Cardiac septum (tissue), 1 donor: ENCODE results near the gene EPHA7. TPM values are rescaled to one million over a fixed set of nuclear protein-coding genes. Genes with fewer than 3 reads are reported as not detected.

Experiments
- DNase-seq: peaks from one replicate; pipeline ENCODE4 v3.0.0-alpha.2; 2020; ENCODE audit warnings: low spot score
- intact Hi-C: fragments of 100-400 bp; cut with DNase I; formaldehyde crosslinking; loops from one replicate; pipeline ENCODE4 v1.14.0; 2022
- total RNA-seq: library from RNA; stranded (reverse); fragmentation: NEBNext Ultra II Directional; extraction: Animal tissue kit (Norgen Biotek cat#: 25700); gene quantifications from one replicate; pipeline ENCODE4 v1.2.1, GENCODE V29; 2021
- donor health status: DM: no; HTN: no; CAD: no.

The EPHA7 gene
- total RNA-seq, 1 donor from 2014 or later, result 6.2 TPM

DNA sequence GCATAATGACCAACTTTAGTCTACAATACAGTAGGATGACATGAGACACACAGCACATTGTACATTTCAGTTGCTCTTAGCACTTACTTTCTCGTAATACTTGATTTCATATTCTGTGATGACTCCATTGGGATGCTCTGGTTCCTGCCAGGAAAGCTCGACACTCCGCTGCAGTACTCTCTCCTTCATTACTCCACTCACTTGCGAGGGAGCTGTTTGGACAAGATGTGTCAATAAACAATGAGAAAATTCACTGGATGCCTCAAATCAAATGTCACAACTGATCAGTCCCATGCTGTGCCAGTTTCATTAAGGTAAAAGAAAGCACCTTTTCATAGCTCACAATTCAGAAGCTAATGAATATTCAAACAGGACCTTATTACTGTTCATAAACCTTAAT is 147.1 kb downstream of the EPHA7 start:
- no peak for DNase-seq
- intact Hi-C loops, result no loop called here

DNA sequence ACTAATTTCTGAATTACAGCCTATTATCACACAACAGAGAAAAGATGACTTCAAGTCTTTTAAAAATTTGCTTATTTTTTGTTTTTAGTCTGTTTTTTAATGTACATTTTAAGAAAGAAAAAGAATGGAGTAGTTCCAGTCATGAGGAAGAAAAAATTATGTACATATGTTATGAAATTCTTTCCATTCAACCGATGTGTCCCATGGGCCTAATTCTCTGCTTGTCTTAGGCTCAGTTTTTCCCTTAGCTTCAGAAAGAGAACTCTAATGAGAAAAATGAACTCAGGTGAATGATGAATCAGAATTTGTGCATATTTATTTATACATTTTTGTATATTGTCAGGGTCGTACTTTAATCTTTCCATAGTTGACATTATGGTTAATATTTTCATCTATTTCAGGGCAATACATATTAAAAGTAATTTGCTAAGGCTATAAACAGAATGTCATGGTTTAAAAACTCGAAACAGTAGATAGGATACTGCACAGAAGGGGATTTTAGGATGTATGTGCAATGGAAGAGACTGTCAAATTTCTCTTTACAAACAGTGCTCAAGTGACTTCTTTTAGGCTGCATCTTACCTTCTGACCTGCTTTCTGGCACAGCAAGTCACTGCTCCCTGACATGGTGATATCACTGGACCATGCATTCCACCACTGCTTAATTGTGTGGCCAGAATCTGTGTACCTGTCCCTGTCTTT is 153.1 kb downstream of the EPHA7 start:
- intact Hi-C loops, result no loop called here
- DNase-seq, result no peak

DNA sequence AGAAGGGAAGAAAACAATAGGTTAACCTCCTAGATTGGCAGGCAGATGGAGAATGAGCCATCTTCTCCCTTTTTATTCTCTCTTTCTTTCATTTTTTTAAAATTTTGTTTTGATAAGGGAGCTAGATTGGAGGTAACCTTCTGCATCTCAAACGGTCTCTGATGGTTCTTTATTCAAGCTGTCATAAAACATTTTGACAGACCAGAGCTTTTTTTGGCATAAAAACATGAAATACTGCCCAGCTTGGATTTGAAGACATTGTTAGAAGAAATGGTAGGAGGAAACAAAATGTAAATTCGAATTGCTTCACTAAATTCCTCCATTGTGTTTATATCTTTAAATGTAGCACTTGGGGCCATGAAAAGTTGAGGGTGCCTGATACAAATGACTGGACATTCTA is 158.5 kb downstream of the EPHA7 start:
- intact Hi-C loops, result no loop called here
- no peak for DNase-seq

- DNase-seq, result no peak
- intact Hi-C loops, result no loop called here
These were observed 160.0 kb downstream of the EPHA7 start for GRCh38 chr6:93259332-93259731.

DNA sequence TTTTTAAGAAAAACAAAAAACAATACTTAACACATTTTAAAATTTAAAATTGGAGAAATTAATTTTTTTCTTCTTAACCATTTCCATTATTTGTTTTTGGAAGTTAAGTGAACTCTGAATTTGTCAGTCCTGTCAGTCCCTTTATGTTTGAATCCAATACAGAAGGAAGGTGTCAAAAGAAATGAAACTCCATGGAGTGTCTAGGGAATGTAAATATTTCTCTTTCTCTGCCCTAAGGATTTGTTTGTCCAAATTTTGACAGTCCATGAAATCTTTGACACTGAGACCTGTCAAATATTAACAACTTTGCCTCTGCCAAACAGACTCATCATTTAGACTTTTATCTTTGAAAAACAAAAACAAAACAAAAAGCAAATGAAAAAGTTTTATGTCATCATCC is 166.4 kb downstream of the EPHA7 start:
- intact Hi-C loops, result no loop called here
- DNase-seq, result no peak

DNA sequence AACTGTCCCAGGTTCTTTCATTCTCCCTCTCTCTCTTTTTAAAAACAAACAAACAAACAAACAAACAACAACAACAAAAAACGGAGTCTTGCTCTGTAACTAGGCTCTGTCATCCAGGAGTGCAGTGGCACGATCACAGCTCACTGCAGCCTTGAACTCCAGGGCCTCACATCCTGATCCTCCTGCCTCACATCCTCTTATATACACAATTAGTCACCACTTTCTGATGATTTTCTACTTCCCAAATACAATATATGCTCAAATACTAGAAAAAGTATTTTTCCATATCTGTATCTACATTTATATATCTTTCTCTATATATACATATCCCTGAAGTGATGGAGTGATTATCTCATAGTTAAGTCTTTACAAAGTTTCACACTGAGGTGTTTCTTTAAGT is 170.7 kb downstream of the EPHA7 start:
- intact Hi-C loops, result no loop called here

DNA sequence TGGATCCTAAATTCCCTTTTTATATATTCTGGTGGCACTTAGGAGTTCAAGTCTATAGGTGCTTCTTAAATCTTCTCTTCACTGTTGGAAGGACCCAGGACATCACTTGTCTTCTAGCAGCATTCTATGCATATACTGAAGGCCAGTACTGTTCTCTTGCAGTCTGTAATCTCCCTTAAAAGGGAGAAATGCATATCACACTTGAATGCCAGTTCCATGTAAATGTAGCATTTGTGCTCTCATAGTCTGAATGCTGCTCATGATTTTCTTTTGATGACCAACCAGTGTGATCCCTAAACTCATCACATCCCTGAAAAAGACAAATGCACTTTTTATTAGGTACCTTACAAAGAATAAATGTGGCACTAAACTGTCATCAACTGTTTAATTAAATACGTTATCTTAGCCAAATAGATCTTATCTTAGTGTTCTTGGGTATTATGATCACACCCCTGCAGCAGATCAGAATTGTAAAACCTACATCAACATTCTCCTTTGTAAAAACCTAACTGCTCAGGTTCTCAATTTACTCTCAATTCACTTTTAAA is 176.1 kb downstream of the EPHA7 start:
- no peak for DNase-seq
- intact Hi-C loops, result no loop called here

More for the DNA sequence above, 170.7 kb downstream of the EPHA7 start:
- DNase-seq, result no peak

GRCh38 chr6:93242049-93242448 is 177.3 kb downstream of the EPHA7 start:
- intact Hi-C loops, result no loop called here
- no peak for DNase-seq

GRCh38 chr6:93238632-93239031 is 180.7 kb downstream of the EPHA7 start:
- no peak for DNase-seq

GRCh38 chr6:93235775-93236174 is 183.6 kb downstream of the EPHA7 start:
- intact Hi-C loops, result no loop called here
- no peak for DNase-seq

More at GRCh38 chr6:93238632-93239031, 180.7 kb downstream of the EPHA7 start:
- intact Hi-C loops, result no loop called here

GRCh38 chr6:93226822-93227221 is 192.5 kb downstream of the EPHA7 start:
- intact Hi-C loops, result no loop called here
- no peak for DNase-seq

DNA sequence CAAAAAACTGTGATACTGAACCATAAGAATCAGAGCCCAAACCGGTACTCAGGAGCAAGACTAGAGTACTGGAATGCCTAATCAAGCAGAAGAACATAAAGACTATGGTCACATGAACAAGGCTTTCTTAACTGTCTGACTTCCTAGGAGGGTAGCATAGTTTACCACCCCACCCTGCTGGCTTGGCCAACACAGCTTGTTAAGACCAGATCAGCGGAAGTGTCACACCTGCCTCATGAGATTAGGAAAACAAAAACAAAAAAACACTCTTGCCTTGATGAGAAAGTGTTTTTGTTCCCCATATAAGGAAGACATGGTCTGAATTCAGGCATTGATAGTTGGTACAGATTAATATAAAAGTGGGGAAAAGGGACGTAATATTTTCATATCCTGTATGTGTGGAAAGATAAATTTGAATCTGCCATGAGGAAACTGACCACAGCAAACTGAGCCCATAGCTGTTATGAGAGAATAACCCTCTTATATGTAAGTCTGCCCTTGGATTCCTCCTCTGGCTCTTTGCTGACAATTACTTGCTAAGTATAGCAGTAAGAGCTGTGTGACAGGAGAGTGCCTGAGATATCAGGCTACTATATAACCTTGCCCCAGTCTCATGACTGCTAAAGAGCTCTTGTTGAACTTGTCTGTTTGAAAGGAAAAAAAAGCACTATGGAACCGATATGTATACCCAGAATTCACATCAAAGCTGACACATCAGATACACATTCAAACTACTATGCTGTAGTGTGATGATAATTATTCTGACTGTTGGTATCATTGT is 197.1 kb downstream of the EPHA7 start:
- intact Hi-C loops, result no loop called here
- DNase-seq, result no peak

DNA sequence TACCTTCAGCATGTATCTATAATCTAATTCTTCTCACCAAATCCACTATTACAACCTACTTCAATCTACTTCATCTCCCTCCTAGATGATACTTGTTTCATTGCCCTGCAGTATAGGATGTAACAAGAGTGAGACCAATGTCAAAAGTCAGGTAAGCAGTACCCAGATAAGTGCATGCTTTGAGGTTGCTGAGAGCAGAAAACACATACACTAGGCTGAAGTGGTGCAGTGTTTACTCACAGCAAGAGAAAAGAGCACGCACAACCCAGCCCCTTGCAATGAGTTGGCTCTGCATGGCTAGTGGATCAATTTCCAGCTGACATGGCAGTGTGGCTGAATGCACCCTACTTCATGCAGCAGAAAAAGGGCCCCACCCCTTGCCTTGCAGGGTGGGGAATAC is 199.9 kb downstream of the EPHA7 start:
- intact Hi-C loops, result no loop called here
- no peak for DNase-seq

DNA sequence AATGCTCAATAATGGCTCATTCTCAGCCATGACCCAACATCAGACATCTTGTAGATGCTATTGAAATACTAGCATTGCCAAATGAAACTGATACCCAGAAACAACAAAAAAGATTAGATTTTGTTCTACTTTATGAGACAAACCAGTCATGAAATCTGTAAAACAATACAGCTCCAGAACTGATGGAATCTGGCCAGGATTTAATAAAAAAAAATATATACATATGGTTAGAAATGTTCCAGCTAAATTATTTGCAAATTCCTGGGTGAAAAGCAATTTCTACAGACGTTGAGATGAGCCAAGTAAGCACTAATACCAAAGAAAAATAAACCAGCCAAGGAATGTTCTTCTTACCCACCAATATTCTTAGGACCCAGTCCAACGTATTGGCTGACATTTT is 201.3 kb downstream of the EPHA7 start:
- intact Hi-C loops, result no loop called here
- no peak for DNase-seq

GRCh38 chr6:93213028-93213427 is 206.3 kb downstream of the EPHA7 start:
- intact Hi-C loops, result no loop called here
- no peak for DNase-seq

GRCh38 chr6:93210908-93211307 is 208.5 kb downstream of the EPHA7 start:
- DNase-seq, result no peak
- intact Hi-C loops, result no loop called here

GRCh38 chr6:93209358-93209757 is 210.0 kb downstream of the EPHA7 start:
- DNase-seq, result no peak
- intact Hi-C loops, result no loop called here

DNA sequence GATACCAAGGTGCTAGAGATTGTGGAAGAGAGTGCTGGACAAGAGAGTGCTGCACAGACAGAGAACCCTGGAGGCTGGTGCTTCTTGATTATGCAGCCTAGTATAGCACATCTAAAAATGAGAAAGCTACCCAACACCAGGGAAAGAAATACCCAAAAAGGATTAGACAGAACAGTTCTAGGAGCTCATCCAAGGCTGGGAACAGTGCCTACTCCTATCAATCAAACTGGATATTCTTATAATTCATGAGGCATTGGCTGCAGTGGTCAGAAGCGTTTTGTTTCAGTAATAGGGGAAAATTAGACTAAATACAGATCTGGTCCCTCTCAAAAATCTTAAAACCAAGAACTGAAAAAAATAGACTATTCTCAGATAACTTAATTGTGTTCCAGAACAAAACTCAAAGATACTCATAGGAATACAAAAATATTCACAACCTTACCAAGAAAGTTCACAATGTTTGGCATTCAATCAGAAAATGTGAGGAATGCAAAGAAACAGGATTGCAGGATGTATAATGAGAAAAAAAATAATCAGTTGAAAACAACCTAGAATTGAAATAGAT is 222.9 kb downstream of the EPHA7 start:
- intact Hi-C loops, result no loop called here
- no peak for DNase-seq

DNA sequence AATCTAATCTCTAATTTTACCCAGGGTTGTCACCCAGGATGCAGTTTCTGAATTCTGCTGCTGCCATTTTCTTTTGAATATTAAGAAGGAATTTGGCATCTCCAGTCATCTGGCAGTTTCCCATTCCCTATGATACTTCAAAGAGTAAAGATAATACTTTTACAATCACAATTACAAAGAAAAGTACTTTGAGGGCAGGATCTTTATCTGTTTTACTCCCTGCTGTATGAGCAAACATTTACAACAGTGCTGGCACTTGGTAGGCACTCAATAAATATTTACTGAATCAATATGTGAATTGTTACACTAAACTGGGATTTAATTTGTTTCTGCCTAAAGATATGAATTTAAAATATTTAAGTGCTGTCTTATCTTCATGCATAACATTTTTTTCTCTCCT is 224.9 kb downstream of the EPHA7 start:
- no peak for DNase-seq
- intact Hi-C loops, result no loop called here

GRCh38 chr6:93193868-93194267 is 225.5 kb downstream of the EPHA7 start:
- no peak for DNase-seq
- intact Hi-C loops, result no loop called here
